Measurements from ENCODE around the gene LRIG2. TPM values are rescaled to one million over a fixed set of nuclear protein-coding genes. Genes with fewer than 3 reads are reported as not detected.
"Not testable (repeated sequence)": the region's sequence is repeated elsewhere in the genome, so short reads cannot be mapped to it uniquely, and the experiment has no call there.

LRIG2 gene
- total RNA-seq, 1 donor from 2014 or later: 11.0 TPM

DNA sequence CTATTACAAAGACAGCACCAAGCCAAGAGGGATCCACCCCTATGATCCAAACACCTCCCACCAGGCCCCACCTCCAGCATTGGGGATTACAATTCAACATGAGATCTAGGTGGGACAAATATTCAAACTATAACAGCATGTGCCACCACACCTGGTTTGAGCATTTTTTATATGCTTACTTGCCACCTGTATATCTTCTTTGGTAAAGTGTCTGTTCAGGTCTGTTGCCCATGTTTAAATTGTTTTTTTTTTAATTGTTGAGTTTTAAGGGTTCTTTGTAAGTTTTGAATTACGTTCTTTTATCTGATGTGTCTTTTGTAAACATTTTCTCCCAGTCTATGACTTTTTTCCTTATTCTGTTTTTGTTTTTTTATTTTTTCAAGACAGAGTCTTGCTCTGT, 83.4 kb downstream of the LRIG2 start:
- no peak for DNase-seq (ENCODE audit: low read depth)

DNA sequence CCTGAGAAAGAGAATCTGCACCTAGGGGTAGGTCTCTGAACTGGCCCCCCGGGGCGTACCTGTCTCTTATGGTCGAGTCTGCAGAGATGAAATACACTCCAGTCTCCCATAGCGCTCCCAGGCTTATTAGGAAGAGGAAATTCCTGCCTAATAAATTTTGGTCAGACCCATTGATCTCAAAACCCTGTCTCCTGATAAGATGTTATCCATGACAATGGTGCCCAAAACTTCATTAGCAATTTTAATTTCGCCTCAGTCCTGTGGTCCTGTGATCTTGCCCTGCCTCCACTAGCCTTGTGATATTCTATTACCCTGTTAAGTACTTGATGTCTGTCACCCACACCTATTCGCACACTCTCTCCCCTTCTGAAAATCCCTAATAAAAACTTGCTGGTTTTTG, 85.7 kb downstream of the LRIG2 start:
- DNase-seq (ENCODE audit: low read depth): not testable (repeated sequence)

- DNase-seq (ENCODE audit: low read depth): no peak
Measured at GRCh38 chr1:113166473-113166872, 93.5 kb downstream of the LRIG2 start.

DNA sequence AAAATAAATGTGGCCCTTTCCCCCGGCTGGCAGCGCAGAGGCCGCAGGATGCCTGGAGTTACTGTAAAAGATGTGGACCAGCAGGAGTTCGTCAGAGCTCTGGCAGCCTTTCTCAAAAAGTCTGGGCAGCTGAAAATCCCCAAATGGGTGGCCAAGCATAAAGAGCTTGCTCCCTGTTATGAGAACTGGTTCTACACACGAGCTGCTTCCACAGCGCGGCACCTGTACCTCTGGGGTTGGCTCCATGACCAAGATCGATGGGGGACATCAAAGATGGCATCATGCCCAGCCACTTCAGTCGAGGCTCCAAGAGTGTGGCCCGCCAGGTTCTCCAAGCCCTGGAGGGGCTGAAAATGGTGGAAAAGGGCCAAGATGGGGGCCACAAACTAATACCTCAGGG, 95.9 kb downstream of the LRIG2 start:
- DNase-seq (ENCODE audit: low read depth): no peak

GRCh38 chr1:113169591-113169990, 96.6 kb downstream of the LRIG2 start:
- no peak for DNase-seq (ENCODE audit: low read depth)

GRCh38 chr1:113170519-113170918, 97.5 kb downstream of the LRIG2 start:
- DNase-seq (ENCODE audit: low read depth): no peak

DNA sequence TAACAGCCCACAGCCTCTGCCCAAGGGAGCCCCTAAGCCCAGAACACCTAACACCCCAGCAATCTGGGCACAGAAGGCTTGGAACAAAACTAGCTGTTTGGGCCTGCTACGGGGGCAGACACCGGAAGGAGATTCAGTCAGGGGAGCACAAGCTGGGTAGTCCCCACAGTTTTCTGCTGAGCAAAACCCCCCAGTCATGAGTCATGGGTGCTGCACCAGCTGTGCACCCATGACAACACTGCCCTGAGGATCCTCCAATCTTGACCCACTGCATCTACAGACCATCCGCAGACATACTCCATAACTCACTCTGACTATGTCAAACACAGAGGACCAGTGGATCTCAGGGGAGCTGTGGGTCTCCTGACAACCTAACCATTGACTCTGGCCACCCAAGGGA, 105.1 kb downstream of the LRIG2 start:
- no peak for DNase-seq (ENCODE audit: low read depth)

GRCh38 chr1:113178522-113178921, 105.5 kb downstream of the LRIG2 start:
- no peak for DNase-seq (ENCODE audit: low read depth)

Other genes starting within 250 kb of the LRIG2 start
- 74.7 and 117 TPM in 2 replicates for gene SLC16A1, start 117.0 kb upstream of the LRIG2 start, total RNA-seq